ENCODE data around the gene UBE2R2.

- TF ChIP-seq POLR2A (IDR thresholded peaks at IDR 0.05) (no peak), CTCF (IDR thresholded peaks at IDR 0.05 in 8 of 11, conservative IDR thresholded peaks at IDR 0.05 in 3 of 11) (no peak), POLR2AphosphoS5 (IDR thresholded peaks at IDR 0.05) (no peak)
Measured at GRCh38 chr9:33903157-33903780, 86.3 kb downstream of the UBE2R2 start.
